H7 (cell line): ENCODE measurements around the gene TRIM37. TPM values are rescaled to one million over a fixed set of nuclear protein-coding genes. Genes with fewer than 3 reads are reported as not detected.
"Not testable (repeated sequence)": the region's sequence is repeated elsewhere in the genome, so short reads cannot be mapped to it uniquely, and the experiment has no call there.

ENCODE experiments used
- DNase-seq: peaks from one replicate; pipeline ENCODE4 v3.0.0; 2012
- H3K27me3 ChIP-seq: 2 replicates; pipeline ENCODE4 v1.6.0; 2011; ENCODE audit warnings: mild to moderate bottlenecking, low read length; ENCODE audit not compliant: control insufficient read depth, insufficient read depth
- H3K36me3 ChIP-seq: replicated peaks from 2 replicates; pipeline ENCODE4 v1.5.1; 2011; ENCODE audit warnings: low read length; ENCODE audit not compliant: control insufficient read depth, insufficient read depth
- H3K4me3 ChIP-seq: 2 replicates; pipeline ENCODE4 v1.5.1; 2011; ENCODE audit warnings: low read depth, mild to moderate bottlenecking, control low read depth, low read length, moderate library complexity; ENCODE audit not compliant: insufficient read depth
- total RNA-seq: library from RNA; depleted of rRNA; stranded (reverse); fragments of >200 nt; shearing (Covaris generic); gene quantifications from 2 replicates; pipeline ENCODE4 v1.2.3, GENCODE V29; 2014

TRIM37 gene
- total RNA-seq, 1 experiment from 2014 or later: 61.4 TPM

DNA sequence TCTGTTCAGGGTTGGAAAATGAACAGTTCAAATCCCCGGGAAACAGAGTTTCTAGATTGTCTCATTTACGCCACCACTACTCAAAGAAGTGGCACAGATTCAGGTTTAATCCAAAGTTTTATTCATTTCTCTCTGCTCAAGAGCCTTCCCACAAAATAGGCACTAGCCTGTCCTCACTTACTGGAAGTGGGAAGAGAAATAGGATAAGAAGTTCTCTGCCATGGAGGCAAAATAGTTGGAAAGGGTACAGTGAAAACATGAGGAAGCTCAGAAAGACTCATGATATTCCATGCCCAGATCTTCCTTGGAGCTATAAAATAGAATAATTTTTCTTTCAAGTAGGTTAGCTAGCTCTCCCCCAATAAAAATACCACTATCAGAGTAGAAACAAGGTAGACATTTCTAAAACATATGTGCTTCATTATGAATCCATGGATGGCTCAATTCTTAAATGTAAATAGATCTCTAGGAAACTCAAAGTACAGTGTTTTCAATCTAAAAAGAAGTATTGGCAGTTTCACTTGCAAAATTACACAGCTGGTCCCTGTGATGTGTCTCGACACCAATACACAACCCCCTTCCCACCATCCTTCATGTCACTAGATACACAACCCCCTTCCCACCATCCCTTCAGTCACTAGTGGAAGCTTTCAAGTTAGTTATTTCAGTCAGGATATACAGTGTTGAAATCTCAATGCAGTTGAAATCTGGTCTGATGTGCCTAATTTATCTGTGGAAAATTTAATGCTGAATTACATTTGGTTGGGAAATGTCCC is 125.8 kb downstream of the TRIM37 start:
- Histone ChIP-seq H3K27me3 (no peaks in the 10 kb centered on the region), H3K4me3 (no peak overlapping the region), H3K36me3 (no peaks in the 10 kb centered on the region; the same call in 1 of the 2 replicates)
- no peak for DNase-seq

DNA sequence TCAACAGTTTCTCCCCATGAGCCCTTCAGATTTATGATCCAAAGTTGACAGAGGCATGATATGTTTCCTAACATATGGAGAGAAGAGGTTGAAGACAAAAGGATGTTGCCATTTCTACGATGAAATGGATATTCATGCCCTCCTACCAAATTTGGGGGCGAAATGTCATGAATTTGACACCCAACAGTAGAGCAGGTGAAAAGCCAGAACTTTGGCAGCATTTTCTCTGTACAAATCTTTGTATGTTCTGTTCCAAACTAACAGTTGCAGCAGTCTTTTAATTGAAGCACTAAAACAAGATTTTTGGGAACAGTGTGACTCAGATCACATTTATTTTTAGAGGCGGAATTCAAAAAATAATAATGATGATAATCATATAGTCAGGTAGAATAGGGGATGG is 130.1 kb downstream of the TRIM37 start:
- no peak for DNase-seq
- no peak overlapping the region for H3K4me3 ChIP-seq
- H3K36me3 ChIP-seq: no peaks in the 10 kb centered on the region; the same call in 1 of the 2 replicates
- H3K27me3 ChIP-seq: no peaks in the 10 kb centered on the region

DNA sequence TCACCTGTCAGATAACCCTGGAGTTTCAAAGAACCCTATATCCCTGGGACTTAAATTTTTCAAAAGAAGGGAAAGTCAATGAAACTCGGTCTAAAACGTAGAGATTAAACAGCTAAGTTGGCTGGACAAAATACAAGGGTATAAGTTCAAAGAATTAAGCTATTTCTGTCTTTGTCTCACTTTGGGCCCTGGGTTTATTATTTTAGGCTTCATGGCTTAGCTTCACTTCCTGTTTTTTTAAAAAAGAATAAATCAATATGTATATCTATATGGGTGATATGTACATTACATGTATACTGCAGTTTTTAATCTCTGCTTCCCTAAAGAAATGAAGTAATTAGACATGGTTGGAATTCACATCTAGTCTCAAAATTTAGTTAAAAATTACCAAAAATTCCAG is 132.3 kb downstream of the TRIM37 start:
- DNase-seq: no peak
- Histone ChIP-seq H3K36me3 (no peaks in the 10 kb centered on the region), H3K27me3 (no peaks in the 10 kb centered on the region), H3K4me3 (no peak overlapping the region)

DNA sequence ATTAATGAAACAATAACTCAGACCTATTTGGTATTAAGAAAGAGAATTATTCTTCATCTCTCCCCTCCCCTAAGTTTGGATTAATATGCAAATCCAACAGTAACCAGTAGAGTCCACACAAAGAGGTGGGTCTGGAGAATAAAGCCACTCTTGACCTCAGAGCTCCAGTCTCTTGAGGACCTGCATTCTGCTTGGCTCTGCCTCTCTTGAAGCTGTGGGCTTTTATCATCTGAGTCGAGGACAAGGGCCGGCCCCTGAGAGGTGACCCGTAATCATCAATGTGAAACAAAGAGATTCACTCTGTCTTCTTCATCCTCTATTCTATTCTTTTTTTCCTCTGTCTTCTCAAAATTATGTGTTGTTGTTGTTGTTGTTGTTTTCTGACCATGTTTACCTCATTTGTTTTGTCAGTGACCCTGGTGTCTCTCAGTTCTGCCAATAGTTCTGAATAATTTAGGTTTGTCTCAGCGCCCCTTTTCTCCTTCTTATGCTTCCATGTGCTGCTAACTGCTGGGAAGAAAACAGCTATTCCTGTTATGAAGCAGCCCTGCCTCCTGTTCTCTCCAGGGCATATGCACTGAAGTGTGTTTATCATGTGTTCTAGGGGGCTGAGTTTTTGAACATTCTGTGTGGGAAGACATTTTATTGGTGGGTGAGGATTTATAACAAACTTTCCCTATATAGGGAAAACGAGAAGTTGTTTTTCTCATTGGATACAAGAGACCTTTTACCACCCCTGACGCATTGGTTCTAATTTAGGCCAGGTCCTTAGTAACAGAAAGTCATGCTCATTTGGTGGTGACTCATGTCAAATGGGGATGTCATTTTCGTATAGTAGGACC is 135.8 kb downstream of the TRIM37 start:
- no peak overlapping the region for H3K4me3 ChIP-seq
- no peaks in the 10 kb centered on the region for H3K27me3 ChIP-seq
- DNase-seq: no peak
- no peaks in the 10 kb centered on the region for H3K36me3 ChIP-seq

DNA sequence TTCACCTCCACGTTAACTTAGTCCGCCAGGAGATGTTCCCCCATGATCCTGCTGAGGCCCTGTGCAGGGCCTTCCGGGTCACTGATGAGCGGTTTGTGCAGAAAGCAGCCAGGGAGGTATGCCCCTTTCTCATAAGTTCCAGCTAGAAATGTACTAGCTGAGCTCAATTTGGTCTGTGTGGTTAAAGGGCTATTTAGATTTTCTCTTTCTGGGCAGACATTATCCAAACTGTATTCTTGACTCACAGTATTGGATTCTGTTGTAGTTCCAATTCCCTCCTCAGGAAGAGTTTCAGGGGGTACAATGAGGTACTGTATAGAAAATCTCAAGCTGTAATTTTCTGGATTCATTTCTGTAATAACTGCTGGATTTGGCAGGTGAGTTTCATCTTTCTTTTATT is 137.1 kb downstream of the TRIM37 start:
- DNase-seq: no peak
- no peaks in the 10 kb centered on the region for H3K36me3 ChIP-seq
- no peak overlapping the region for H3K4me3 ChIP-seq
- H3K27me3 ChIP-seq: no peaks in the 10 kb centered on the region

DNA sequence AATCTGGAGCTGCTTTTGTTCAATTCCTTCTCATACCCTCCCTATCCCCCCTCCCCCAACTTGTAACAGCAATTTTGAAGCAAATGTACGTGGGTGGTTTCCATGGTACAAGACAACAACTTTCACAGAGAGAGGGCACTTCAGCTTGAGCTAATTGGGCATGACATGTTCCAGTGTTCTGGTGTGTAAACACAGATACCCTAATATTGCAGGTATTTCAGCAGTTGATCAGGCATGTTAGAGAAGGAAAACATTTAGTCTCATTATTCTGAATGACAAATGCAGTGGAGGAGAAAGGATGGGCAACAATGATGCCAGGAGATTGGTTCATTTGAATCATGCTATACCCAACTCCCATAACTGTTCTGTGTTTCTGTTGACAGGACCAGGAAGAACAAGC is 137.5 kb downstream of the TRIM37 start:
- DNase-seq: no peak
- H3K4me3 ChIP-seq: no peak overlapping the region
- no peaks in the 10 kb centered on the region for H3K36me3 ChIP-seq
- no peaks in the 10 kb centered on the region for H3K27me3 ChIP-seq

DNA sequence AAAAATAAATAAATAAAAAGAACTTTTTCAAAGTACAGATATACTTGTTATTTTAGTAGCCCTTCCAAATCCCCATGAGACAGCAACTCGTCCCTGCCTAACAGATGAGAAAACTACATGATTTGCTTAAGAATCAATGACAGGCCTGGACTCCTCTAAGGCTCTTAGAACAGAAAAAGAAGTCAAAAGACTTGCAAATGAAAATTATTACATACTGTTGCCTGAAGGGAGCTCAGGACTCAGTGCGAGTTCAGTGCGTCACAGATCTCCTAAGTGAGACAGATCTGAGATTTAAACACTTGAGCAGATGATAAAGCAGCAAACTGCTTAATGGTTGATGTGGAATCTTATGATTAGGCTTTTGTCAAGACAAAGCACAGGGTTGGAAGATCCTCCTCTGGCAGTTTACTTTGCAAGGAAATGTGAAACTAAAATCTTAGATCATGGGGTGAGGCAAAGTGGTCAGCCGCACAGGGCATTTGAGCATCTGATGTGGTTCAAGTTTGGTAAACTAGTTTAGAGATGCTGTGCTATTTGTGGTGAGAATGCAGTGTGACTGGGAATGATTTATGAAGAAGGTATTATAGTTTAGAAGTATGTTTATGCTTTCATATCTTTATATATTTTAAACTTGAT is 138.1 kb downstream of the TRIM37 start:
- DNase-seq: no peak

DNA sequence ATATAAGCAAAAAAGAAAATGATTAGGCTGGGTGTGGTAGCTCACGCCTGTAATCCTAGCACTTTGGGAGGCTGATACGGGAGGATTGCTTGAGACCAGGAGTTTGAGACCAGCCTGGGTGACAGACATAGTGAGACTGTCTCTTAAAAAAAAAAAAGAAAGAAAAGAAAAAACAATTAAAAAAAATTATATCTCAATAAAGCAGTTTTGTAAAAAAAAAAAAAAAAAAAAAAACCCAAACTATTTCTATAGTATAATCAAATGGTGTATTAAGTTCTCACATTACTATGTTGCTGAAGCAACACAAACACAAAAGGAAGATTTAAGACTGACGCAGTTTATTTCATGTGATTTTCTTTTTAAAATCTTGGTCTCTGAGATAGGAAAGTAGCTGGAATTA is 140.5 kb downstream of the TRIM37 start:
- Histone ChIP-seq H3K36me3 (no peaks in the 10 kb centered on the region), H3K4me3 (no peak overlapping the region), H3K27me3 (no peaks in the 10 kb centered on the region)
- no peak for DNase-seq

More for the DNA sequence above, 138.1 kb downstream of the TRIM37 start:
- Histone ChIP-seq H3K4me3 (no peak overlapping the region), H3K36me3 (no peaks in the 10 kb centered on the region), H3K27me3 (no peaks in the 10 kb centered on the region)

DNA sequence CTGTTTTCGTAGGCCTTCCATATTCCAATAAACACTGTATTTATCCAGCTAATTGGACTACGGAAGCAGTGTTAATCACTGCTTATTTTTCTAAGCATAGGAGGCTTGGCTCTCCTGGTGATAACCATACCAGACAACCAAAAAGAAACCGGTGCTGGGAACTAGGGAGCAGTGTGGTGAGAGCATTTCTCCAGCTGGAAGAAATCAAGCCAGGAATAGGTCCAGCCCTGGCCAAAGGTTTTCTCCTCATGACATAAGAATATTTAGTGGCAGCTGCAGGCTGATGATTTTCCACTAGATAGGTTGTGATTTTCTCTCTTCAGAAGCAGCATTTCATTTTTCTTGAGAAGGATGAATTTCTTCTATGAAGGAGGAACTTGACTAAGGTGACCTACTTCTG is 141.5 kb downstream of the TRIM37 start:
- no peak for DNase-seq
- H3K4me3 ChIP-seq: no peak overlapping the region
- no peaks in the 10 kb centered on the region for H3K27me3 ChIP-seq
- H3K36me3 ChIP-seq: no peaks in the 10 kb centered on the region

DNA sequence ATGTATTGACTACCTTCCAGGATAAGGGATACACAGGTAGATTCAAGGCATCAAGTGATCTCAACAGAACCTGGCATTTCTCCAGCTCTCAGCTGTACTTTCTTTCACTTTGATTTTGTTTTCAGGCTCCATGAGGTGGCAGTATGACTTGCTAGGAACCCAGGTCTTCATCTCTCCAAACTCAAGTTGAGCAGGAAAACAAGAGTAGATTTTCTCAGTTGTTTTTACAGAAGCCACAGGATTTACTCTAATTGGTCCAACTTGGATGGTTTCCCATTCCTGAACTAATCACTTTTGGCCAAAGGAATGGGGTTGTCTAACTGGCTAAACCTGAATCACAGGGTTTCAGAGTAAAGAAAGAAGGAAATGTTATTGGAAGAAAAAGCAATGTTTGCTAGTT is 146.6 kb downstream of the TRIM37 start:
- DNase-seq: peak; percentile 32
- H3K27me3 ChIP-seq: no peaks in the 10 kb centered on the region
- no peak overlapping the region for H3K4me3 ChIP-seq
- H3K36me3 ChIP-seq: no peaks in the 10 kb centered on the region

DNA sequence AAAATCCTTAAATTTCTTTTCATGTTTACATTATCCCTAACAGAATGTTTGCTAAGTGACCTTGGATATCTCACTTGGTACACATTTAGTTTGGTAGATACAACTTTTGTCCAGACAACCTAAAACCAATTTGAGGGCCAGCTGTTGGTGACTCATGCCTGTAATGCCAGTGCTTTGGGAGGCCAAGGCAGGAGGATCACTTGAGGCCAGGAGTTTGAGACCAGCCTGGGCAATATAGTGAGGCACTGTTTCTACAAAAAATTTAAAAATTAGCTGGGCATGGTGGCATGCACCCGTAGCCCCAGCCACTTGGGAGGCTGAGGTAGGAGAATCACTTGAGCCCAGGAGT is 149.0 kb downstream of the TRIM37 start:
- H3K27me3 ChIP-seq, DNase-seq, H3K36me3 ChIP-seq, H3K4me3 ChIP-seq: not testable (repeated sequence)

DNA sequence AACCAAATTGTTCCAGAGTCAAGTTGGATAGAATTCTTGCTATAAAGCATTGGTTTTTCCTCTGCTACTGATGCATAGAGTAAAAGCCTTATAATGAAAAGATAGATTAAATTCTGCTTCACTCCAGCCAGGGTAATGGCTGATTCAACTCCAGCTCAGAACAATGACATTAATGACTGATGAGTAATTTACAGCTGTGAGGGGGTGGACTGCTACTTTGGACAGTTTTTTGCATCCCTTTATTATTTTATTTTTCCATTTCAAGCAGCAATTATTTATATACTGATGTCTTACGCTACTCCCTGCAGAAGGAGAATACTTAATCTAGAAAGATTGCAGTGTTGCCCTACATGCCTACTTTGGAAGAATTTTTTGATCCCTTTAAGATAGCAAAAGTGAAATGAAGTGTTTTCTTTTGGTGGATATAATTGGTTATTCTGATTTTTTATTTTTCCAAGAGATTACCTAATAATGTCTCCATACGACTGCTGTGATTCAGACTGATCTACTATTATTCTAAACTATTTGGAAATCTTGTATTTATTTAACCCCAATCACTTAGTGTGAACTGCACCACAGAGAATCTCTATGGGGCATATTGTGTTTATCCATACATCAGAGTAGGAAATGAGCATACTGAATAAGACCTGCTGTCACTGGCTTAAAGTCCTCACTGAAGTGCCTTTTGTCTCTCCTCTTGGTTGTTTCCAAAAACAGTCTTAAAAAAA is 149.5 kb downstream of the TRIM37 start:
- DNase-seq: no peak
- no peaks in the 10 kb centered on the region for H3K36me3 ChIP-seq
- no peaks in the 10 kb centered on the region for H3K27me3 ChIP-seq
- H3K4me3 ChIP-seq: no peak overlapping the region

DNA sequence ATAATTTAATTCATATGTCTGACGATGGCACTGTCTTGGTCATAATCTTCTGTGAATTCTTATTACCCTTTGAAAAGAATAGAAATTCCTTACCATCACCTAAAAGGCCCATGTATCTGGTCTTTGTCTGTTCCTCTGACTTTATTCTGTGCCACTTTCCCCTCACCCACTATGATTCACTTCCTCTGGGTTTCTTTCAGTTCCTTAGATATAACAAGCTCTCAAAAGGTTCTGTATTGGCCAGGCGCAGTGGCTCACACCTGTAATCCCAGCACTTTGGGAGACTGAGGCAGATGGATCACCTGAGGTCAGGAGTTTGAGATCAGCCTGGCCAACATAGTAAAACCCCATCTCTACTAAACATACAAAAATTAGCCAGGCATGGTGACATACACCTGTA is 152.3 kb downstream of the TRIM37 start:
- not testable (repeated sequence) for H3K27me3 ChIP-seq, H3K36me3 ChIP-seq, DNase-seq

DNA sequence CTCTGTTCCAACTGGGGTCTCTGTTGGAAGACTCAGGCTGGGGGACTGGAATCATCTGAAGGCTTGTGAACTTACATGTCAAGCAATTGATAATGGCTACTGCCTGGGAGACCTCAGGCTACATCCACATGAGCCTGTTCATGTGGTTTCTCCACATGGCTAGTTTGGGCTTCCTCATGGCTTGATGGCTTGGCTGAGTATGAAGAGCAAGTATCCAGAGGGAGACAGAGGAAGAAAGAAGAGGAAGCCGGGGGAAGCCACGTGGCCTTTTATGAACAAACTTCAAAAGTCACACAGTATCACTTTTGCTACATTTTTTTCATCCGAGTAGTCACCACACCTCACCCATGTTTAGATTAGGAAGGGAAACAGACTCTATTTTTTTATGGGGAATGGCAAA is 158.9 kb downstream of the TRIM37 start:
- H3K36me3 ChIP-seq: no peaks in the 10 kb centered on the region
- no peak for DNase-seq
- no peaks in the 10 kb centered on the region for H3K27me3 ChIP-seq
- no peak overlapping the region for H3K4me3 ChIP-seq

More for the DNA sequence above, 152.3 kb downstream of the TRIM37 start:
- H3K4me3 ChIP-seq: not testable (repeated sequence)
